GM23338 (cell line): Measurements from ENCODE around the gene NETO2. TPM values are rescaled to one million over a fixed set of nuclear protein-coding genes. Genes with fewer than 3 reads are reported as not detected.

ENCODE experiments used
- CTCF ChIP-seq, 2 experiments: fragments of 200-600 bp in 1 of 2; sonication (generic) in 1 of 2; conservative IDR thresholded peaks; 2 replicates each; pipeline versions ENCODE4 v1.5.1 to v1.6.1; 2016 to 2017; ENCODE audit warnings: antibody characterized with exemption in 2 of 2, low read depth in 2 of 2, mild to moderate bottlenecking in 2 of 2, moderate library complexity in 1 of 2
- EZH2 ChIP-seq: fragments of 200-600 bp; sonication (generic); IDR thresholded peaks from one replicate; pipeline ENCODE4 v1.8.0; 2017; ENCODE audit warnings: antibody characterized with exemption, mild to moderate bottlenecking, low read depth; ENCODE audit not compliant: unreplicated experiment
- NANOG ChIP-seq: IDR thresholded peaks from 2 replicates; pipeline ENCODE4 v1.6.1; 2016; ENCODE audit warnings: antibody characterized with exemption, borderline replicate concordance
- polyA plus RNA-seq: library from polyadenylated mRNA; unstranded; fragments of >200 nt; fragmentation: Nextera tagmentation; extraction: Ambion mirVana; gene quantifications from 2 replicates; pipeline ENCODE4 v1.2.1, GENCODE V29; 2016
- total RNA-seq: library from RNA; depleted of rRNA; stranded (reverse); fragments of >200 nt; shearing (Covaris generic); gene quantifications from 2 replicates; pipeline ENCODE4 v1.2.3, GENCODE V29; 2014
- TF ChIP-seq, protein P1 (sequence below): fragments of 250-450 bp; sonication (Bioruptor Pico); IDR thresholded peaks from 2 replicates; pipeline ENCODE4 v1.5.0; 2020; ENCODE audit warnings: mild to moderate bottlenecking, moderate library complexity
- TF ChIP-seq, protein P2 (sequence below): IDR thresholded peaks from 2 replicates; pipeline ENCODE4 v1.6.1; 2016; ENCODE audit warnings: antibody characterized with exemption

The NETO2 gene
- total and polyA plus RNA-seq, 2 experiments from 2014 or later: 6.6 to 10.6 TPM

DNA sequence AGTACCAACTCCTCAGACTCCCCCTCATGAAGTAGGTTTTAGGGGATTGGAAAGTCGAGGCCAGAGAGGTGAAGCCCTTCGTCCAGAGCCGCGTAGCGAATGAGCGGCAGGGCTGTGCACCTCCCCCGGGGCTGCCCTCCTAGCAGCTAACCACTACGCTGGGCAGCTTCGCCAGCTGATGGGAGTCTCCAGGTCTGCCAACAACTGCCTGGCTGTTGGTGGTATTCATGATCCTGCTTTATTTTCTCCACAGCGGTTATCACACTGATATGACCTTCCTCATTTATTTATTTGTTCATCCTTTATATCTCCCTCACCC, 773 bp upstream of the NETO2 start (continued):
- TF ChIP-seq, protein P1, sequence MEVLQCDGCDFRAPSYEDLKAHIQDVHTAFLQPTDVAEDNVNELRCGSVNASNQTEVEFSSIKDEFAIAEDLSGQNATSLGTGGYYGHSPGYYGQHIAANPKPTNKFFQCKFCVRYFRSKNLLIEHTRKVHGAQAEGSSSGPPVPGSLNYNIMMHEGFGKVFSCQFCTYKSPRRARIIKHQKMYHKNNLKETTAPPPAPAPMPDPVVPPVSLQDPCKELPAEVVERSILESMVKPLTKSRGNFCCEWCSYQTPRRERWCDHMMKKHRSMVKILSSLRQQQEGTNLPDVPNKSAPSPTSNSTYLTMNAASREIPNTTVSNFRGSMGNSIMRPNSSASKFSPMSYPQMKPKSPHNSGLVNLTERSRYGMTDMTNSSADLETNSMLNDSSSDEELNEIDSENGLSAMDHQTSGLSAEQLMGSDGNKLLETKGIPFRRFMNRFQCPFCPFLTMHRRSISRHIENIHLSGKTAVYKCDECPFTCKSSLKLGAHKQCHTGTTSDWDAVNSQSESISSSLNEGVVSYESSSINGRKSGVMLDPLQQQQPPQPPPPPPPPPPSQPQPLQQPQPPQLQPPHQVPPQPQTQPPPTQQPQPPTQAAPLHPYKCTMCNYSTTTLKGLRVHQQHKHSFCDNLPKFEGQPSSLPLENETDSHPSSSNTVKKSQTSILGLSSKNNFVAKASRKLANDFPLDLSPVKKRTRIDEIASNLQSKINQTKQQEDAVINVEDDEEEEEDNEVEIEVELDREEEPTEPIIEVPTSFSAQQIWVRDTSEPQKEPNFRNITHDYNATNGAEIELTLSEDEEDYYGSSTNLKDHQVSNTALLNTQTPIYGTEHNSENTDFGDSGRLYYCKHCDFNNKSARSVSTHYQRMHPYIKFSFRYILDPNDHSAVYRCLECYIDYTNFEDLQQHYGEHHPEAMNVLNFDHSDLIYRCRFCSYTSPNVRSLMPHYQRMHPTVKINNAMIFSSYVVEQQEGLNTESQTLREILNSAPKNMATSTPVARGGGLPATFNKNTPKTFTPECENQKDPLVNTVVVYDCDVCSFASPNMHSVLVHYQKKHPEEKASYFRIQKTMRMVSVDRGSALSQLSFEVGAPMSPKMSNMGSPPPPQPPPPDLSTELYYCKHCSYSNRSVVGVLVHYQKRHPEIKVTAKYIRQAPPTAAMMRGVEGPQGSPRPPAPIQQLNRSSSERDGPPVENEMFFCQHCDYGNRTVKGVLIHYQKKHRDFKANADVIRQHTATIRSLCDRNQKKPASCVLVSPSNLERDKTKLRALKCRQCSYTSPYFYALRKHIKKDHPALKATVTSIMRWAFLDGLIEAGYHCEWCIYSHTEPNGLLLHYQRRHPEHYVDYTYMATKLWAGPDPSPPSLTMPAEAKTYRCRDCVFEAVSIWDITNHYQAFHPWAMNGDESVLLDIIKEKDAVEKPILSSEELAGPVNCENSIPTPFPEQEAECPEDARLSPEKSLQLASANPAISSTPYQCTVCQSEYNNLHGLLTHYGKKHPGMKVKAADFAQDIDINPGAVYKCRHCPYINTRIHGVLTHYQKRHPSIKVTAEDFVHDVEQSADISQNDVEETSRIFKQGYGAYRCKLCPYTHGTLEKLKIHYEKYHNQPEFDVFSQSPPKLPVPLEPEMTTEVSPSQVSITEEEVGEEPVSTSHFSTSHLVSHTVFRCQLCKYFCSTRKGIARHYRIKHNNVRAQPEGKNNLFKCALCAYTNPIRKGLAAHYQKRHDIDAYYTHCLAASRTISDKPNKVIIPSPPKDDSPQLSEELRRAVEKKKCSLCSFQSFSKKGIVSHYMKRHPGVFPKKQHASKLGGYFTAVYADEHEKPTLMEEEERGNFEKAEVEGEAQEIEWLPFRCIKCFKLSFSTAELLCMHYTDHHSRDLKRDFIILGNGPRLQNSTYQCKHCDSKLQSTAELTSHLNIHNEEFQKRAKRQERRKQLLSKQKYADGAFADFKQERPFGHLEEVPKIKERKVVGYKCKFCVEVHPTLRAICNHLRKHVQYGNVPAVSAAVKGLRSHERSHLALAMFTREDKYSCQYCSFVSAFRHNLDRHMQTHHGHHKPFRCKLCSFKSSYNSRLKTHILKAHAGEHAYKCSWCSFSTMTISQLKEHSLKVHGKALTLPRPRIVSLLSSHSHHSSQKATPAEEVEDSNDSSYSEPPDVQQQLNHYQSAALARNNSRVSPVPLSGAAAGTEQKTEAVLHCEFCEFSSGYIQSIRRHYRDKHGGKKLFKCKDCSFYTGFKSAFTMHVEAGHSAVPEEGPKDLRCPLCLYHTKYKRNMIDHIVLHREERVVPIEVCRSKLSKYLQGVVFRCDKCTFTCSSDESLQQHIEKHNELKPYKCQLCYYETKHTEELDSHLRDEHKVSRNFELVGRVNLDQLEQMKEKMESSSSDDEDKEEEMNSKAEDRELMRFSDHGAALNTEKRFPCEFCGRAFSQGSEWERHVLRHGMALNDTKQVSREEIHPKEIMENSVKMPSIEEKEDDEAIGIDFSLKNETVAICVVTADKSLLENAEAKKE (CRISPR knock-in tag): no peak
- TF ChIP-seq, protein P2, sequence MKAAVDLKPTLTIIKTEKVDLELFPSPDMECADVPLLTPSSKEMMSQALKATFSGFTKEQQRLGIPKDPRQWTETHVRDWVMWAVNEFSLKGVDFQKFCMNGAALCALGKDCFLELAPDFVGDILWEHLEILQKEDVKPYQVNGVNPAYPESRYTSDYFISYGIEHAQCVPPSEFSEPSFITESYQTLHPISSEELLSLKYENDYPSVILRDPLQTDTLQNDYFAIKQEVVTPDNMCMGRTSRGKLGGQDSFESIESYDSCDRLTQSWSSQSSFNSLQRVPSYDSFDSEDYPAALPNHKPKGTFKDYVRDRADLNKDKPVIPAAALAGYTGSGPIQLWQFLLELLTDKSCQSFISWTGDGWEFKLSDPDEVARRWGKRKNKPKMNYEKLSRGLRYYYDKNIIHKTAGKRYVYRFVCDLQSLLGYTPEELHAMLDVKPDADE: no peak
- TF ChIP-seq NANOG (no peak), EZH2 (no peak), CTCF (conservative IDR thresholded peaks at IDR 0.05; ENCODE audit: low read depth in 2 of 2) (no peak)
